ENCODE measurements around the gene BCAS4.
"Not testable (repeated sequence)": the region's sequence is repeated elsewhere in the genome, so short reads cannot be mapped to it uniquely, and the experiment has no call there.

Gene BCAS4

GRCh38 chr20:50794846-50795634 is at the start of gene BCAS4:
TSS of gene BCAS4 (plus strand) at chr20:50795061. CDS start at chr20:50795084, 23 bp downstream.
- peak; percentile 86 for DNase-seq
- in situ Hi-C loops (cut with MboI; ENCODE audit: low pct_unique_long_range_greater_than_20kb, low sequenced_read_pairs): no loop called here

- DNase-seq: no peak
- in situ Hi-C loops (cut with MboI; ENCODE audit: low pct_unique_long_range_greater_than_20kb, low sequenced_read_pairs): no loop called here
These were observed 49.2 kb upstream of the BCAS4 start for GRCh38 chr20:50745634-50746137.

- in situ Hi-C loops (cut with MboI; ENCODE audit: low pct_unique_long_range_greater_than_20kb, low sequenced_read_pairs): no loop called here
- no peak for DNase-seq
These were observed 48.5 kb upstream of the BCAS4 start for GRCh38 chr20:50746138-50746940.

GRCh38 chr20:50747275-50747674 is 47.6 kb upstream of the BCAS4 start:
- no peak for DNase-seq
- in situ Hi-C loops (cut with MboI; ENCODE audit: low pct_unique_long_range_greater_than_20kb, low sequenced_read_pairs): no loop called here

- no peak for DNase-seq
- in situ Hi-C loops (cut with MboI; ENCODE audit: low pct_unique_long_range_greater_than_20kb, low sequenced_read_pairs): no loop called here
These were observed 44.7 kb upstream of the BCAS4 start for GRCh38 chr20:50750145-50750671.

- DNase-seq: no peak
- in situ Hi-C loops (cut with MboI; ENCODE audit: low pct_unique_long_range_greater_than_20kb, low sequenced_read_pairs): no loop called here
These were observed 41.7 kb upstream of the BCAS4 start for GRCh38 chr20:50753152-50753551.

GRCh38 chr20:50754420-50754819 is 40.4 kb upstream of the BCAS4 start:
- in situ Hi-C loops (cut with MboI; ENCODE audit: low pct_unique_long_range_greater_than_20kb, low sequenced_read_pairs): no loop called here
- DNase-seq: no peak

GRCh38 chr20:50756447-50756846 is 38.4 kb upstream of the BCAS4 start:
- in situ Hi-C loops (cut with MboI; ENCODE audit: low pct_unique_long_range_greater_than_20kb, low sequenced_read_pairs): no loop called here

GRCh38 chr20:50758469-50758868 is 36.4 kb upstream of the BCAS4 start:
- no peak for DNase-seq
- in situ Hi-C loops (cut with MboI; ENCODE audit: low pct_unique_long_range_greater_than_20kb, low sequenced_read_pairs): no loop called here

More at GRCh38 chr20:50756447-50756846, 38.4 kb upstream of the BCAS4 start:
- no peak for DNase-seq

GRCh38 chr20:50758992-50759391 is 35.9 kb upstream of the BCAS4 start:
- in situ Hi-C loops (cut with MboI; ENCODE audit: low pct_unique_long_range_greater_than_20kb, low sequenced_read_pairs): no loop called here
- no peak for DNase-seq

- peak; percentile 70 for DNase-seq
- in situ Hi-C loops (cut with MboI; ENCODE audit: low pct_unique_long_range_greater_than_20kb, low sequenced_read_pairs): no loop called here
These were observed 35.2 kb upstream of the BCAS4 start for GRCh38 chr20:50759678-50760077.

GRCh38 chr20:50762045-50762422 is 32.8 kb upstream of the BCAS4 start:
- DNase-seq: no peak
- in situ Hi-C loops (cut with MboI; ENCODE audit: low pct_unique_long_range_greater_than_20kb, low sequenced_read_pairs): no loop called here

GRCh38 chr20:50762435-50763220 is 32.2 kb upstream of the BCAS4 start:
- DNase-seq: no peak
- in situ Hi-C loops (cut with MboI; ENCODE audit: low pct_unique_long_range_greater_than_20kb, low sequenced_read_pairs): no loop called here

GRCh38 chr20:50763550-50764458 is 31.1 kb upstream of the BCAS4 start:
- DNase-seq; in situ Hi-C loops (cut with MboI; ENCODE audit: low pct_unique_long_range_greater_than_20kb, low sequenced_read_pairs): not testable (repeated sequence)

GRCh38 chr20:50765251-50765650 is 29.6 kb upstream of the BCAS4 start:
- in situ Hi-C loops (cut with MboI; ENCODE audit: low pct_unique_long_range_greater_than_20kb, low sequenced_read_pairs): not testable (repeated sequence)

GRCh38 chr20:50765674-50766073 is 29.2 kb upstream of the BCAS4 start:
- in situ Hi-C loops (cut with MboI; ENCODE audit: low pct_unique_long_range_greater_than_20kb, low sequenced_read_pairs): no loop called here
- DNase-seq: no peak

More at GRCh38 chr20:50765251-50765650, 29.6 kb upstream of the BCAS4 start:
- DNase-seq: not testable (repeated sequence)

GRCh38 chr20:50766955-50767809 is 27.7 kb upstream of the BCAS4 start:
- DNase-seq; in situ Hi-C loops (cut with MboI; ENCODE audit: low pct_unique_long_range_greater_than_20kb, low sequenced_read_pairs): not testable (repeated sequence)

Data from KBM-7 (cell line).